ENCODE data around the gene SNX15.

Gene SNX15

GRCh38 chr11:65086809-65087208, 59.6 kb downstream of the SNX15 start:
- H3K4me3 ChIP-seq (ENCODE audit: low read length) = no peak overlapping the region
- TF ChIP-seq CTCF (IDR thresholded peaks at IDR 0.05; ENCODE audit: insufficient read depth, low read depth, low read length, missing control alignments) = no peak
- no peak for DNase-seq (ENCODE audit: low read depth)

DNA sequence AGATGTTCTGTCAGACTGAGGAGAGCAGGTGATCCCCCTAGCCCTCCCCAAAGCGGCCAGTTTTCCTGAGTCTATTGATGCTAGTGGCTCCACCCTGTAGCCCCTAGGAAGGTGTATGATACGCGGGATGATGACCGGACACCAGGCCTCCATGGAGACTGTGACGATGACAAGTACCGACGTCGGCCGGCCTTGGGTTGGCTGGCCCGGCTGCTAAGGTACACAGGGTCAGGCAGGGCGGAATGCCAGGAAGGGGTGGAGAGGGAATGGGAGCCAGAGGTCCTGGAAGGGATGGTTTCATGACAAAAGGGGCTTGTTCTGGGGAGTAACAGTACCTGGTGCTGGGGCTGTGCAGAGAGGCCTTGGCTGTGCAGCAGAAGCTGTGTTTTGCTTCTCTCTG, 60.0 kb downstream of the SNX15 start:
- TF ChIP-seq CTCF (IDR thresholded peaks at IDR 0.05; ENCODE audit: insufficient read depth, low read depth, low read length, missing control alignments) = no peak

GRCh38 chr11:65087827-65088226, 60.6 kb downstream of the SNX15 start:
- H3K4me3 ChIP-seq (ENCODE audit: low read length) = no peak overlapping the region
- DNase-seq (ENCODE audit: low read depth) = no peak
- no peak for TF ChIP-seq CTCF (IDR thresholded peaks at IDR 0.05; ENCODE audit: insufficient read depth, low read depth, low read length, missing control alignments)

More for the DNA sequence above, 60.0 kb downstream of the SNX15 start:
- H3K4me3 ChIP-seq (ENCODE audit: low read length) = no peak overlapping the region
- DNase-seq (ENCODE audit: low read depth) = no peak

GRCh38 chr11:65089621-65090020, 62.4 kb downstream of the SNX15 start:
- no peak overlapping the region for H3K4me3 ChIP-seq (ENCODE audit: low read length)
- no peak for DNase-seq (ENCODE audit: low read depth)
- no peak for TF ChIP-seq CTCF (IDR thresholded peaks at IDR 0.05; ENCODE audit: insufficient read depth, low read depth, low read length, missing control alignments)
